Ramos (cell line): ENCODE results near the gene LGR5.

Experiments used
- in situ Hi-C: fragments of 300-500 bp; cut with MboI; formaldehyde crosslinking; loops from one replicate; pipeline ENCODE4 v1.14.3; 2022; ENCODE audit warnings: low sequenced_read_pairs; ENCODE audit not compliant: unreplicated experiment

LGR5 gene

GRCh38 chr12:71439613-71440344, at the start of gene LGR5:
Gene LGR5 (plus strand): TSS chr12:71439798. CDS start chr12:71440081, 283 bp downstream.
- in situ Hi-C loops, result no loop called here

GRCh38 chr12:71392521-71393145, 47.0 kb upstream of the LGR5 start:
- in situ Hi-C loops, result no loop called here

GRCh38 chr12:71393625-71394024, 46.0 kb upstream of the LGR5 start:
- in situ Hi-C loops, result no loop called here

GRCh38 chr12:71397433-71397954, 42.1 kb upstream of the LGR5 start:
- in situ Hi-C loops, result no loop called here

- in situ Hi-C loops, result no loop called here
Observed at GRCh38 chr12:71399197-71399596, 40.4 kb upstream of the LGR5 start.

GRCh38 chr12:71400481-71400880, 39.1 kb upstream of the LGR5 start:
- in situ Hi-C loops, result no loop called here

GRCh38 chr12:71405884-71406283, 33.7 kb upstream of the LGR5 start:
- in situ Hi-C loops, result no loop called here

GRCh38 chr12:71407732-71408131, 31.9 kb upstream of the LGR5 start:
- in situ Hi-C loops, result no loop called here

- in situ Hi-C loops, result loop anchor here (10.0 kb wide), 1 partner anchor 334 kb away; no protein-coding TSS in a partner anchor
Observed at GRCh38 chr12:71410844-71411243, 28.8 kb upstream of the LGR5 start.

GRCh38 chr12:71411635-71412034, 28.0 kb upstream of the LGR5 start:
- in situ Hi-C loops, result loop anchor here (10.0 kb wide), 1 partner anchor 333 kb away; no protein-coding TSS in a partner anchor

- in situ Hi-C loops, result loop anchor here (10.0 kb wide), 1 partner anchor 329 kb away; no protein-coding TSS in a partner anchor
Observed at GRCh38 chr12:71415336-71416231, 24.0 kb upstream of the LGR5 start.

- in situ Hi-C loops, result loop anchor here (10.0 kb wide), 1 partner anchor 328 kb away; no protein-coding TSS in a partner anchor
Observed at GRCh38 chr12:71417181-71417580, 22.4 kb upstream of the LGR5 start.

GRCh38 chr12:71420775-71421406, 18.7 kb upstream of the LGR5 start:
- in situ Hi-C loops, result no loop called here

- in situ Hi-C loops, result no loop called here
Observed at GRCh38 chr12:71425568-71426299, 13.9 kb upstream of the LGR5 start.

GRCh38 chr12:71426300-71427047, 13.1 kb upstream of the LGR5 start:
- in situ Hi-C loops, result no loop called here

GRCh38 chr12:71430756-71431155, 8.8 kb upstream of the LGR5 start:
- in situ Hi-C loops, result no loop called here

GRCh38 chr12:71431991-71432390, 7.6 kb upstream of the LGR5 start:
- in situ Hi-C loops, result no loop called here

- in situ Hi-C loops, result no loop called here
Observed at GRCh38 chr12:71432936-71433335, 6.7 kb upstream of the LGR5 start.

GRCh38 chr12:71436696-71437095, 2.9 kb upstream of the LGR5 start:
- in situ Hi-C loops, result no loop called here
